A673 (cell line): ENCODE measurements around the gene LRFN5. TPM values are rescaled to one million over a fixed set of nuclear protein-coding genes. Genes with fewer than 3 reads are reported as not detected.
"Not testable (repeated sequence)": the region's sequence is repeated elsewhere in the genome, so short reads cannot be mapped to it uniquely, and the experiment has no call there.

Source experiments
- BruUV-seq: library from RNA; stranded (reverse); fragments of 400-500 nt; replicated peaks from 2 replicates; lab custom pipeline; 2021; lab: Mats Ljungman, UMichigan
- CTCF ChIA-PET: fragments of 300-600 bp; sonication (Branson Sonifier 250); formaldehyde crosslinking; loops from one replicate; lab custom pipeline; 2022; ENCODE audit warnings: antibody characterized with exemption; lab: Charles Lee
- POLR2A ChIA-PET: fragments of 300-600 bp; sonication (Branson Sonifier 250); formaldehyde crosslinking; loops from one replicate; lab custom pipeline; 2022; ENCODE audit warnings: antibody characterized with exemption; ENCODE audit not compliant: low non-redundant PET; lab: Charles Lee
- DNase-seq: peaks from one replicate; pipeline ENCODE4 v3.0.0-alpha.2; 2015; ENCODE audit warnings: low spot score
- H3K27ac ChIP-seq: fragments of 200-600 bp; sonication (generic); 2 replicates; pipeline ENCODE4 v1.5.1; 2016; ENCODE audit warnings: mixed run types, low read depth, mild to moderate bottlenecking, mixed read lengths, antibody characterized with exemption, low read length; ENCODE audit not compliant: poor library complexity, severe bottlenecking
- H3K27me3 ChIP-seq: fragments of 200-600 bp; sonication (generic); replicated peaks from 2 replicates; pipeline ENCODE4 v1.6.1; 2017; ENCODE audit warnings: mixed run types, low read depth, mild to moderate bottlenecking, mixed read lengths, antibody characterized with exemption, low read length; ENCODE audit not compliant: insufficient read depth, poor library complexity
- H3K36me3 ChIP-seq: fragments of 200-600 bp; sonication (generic); 2 replicates; pipeline ENCODE4 v1.6.1; 2016; ENCODE audit warnings: mixed run types, mild to moderate bottlenecking, mixed read lengths, antibody characterized with exemption, low read length; ENCODE audit not compliant: insufficient read depth, poor library complexity, severe bottlenecking
- H3K4me1 ChIP-seq: fragments of 200-600 bp; sonication (generic); 2 replicates; pipeline ENCODE4 v1.6.1; 2017; ENCODE audit warnings: mixed run types, mild to moderate bottlenecking, mixed read lengths, antibody characterized with exemption, low read length; ENCODE audit not compliant: insufficient read depth, poor library complexity, severe bottlenecking
- H3K4me3 ChIP-seq: fragments of 200-600 bp; sonication (generic); 2 replicates; pipeline ENCODE4 v1.5.1; 2016; ENCODE audit warnings: low read depth, mixed run types, mild to moderate bottlenecking, mixed read lengths, low read length; ENCODE audit not compliant: poor library complexity, severe bottlenecking
- H3K9me3 ChIP-seq: fragments of 200-600 bp; sonication (generic); 2 replicates; pipeline ENCODE4 v1.6.1; 2016; ENCODE audit warnings: mixed run types, low read depth, mild to moderate bottlenecking, mixed read lengths, antibody characterized with exemption, low read length; ENCODE audit not compliant: poor library complexity, severe bottlenecking
- CTCF ChIP-seq: fragments of 300-800, 200-600 bp; sonication (generic); conservative IDR thresholded peaks from 2 replicates; pipeline ENCODE4 v1.5.1; 2017; ENCODE audit warnings: low read depth, mild to moderate bottlenecking, antibody characterized with exemption, low read length, moderate library complexity, mixed read lengths
- EZH2 ChIP-seq: fragments of 200-600 bp; sonication (generic); IDR thresholded peaks from 2 replicates; pipeline ENCODE4 v1.6.1; 2017; ENCODE audit warnings: borderline replicate concordance, low read depth, mild to moderate bottlenecking, mixed read lengths, antibody characterized with exemption, low read length; ENCODE audit not compliant: poor library complexity, severe bottlenecking
- intact Hi-C: fragments of 100-400 bp; cut with micrococcal nuclease; formaldehyde crosslinking; loops from one replicate; pipeline ENCODE4 v1.10.0; 2022; ENCODE audit not compliant: unreplicated experiment
- total RNA-seq: library from RNA; stranded (reverse); gene quantifications from 2 replicates; pipeline ENCODE4 v1.2.3, GENCODE V29; 2021

The LRFN5 gene
- total RNA-seq, 1 experiment from 2014 or later: 51.3 TPM

- Histone ChIP-seq H3K4me1 (no peaks in the 10 kb centered on the region), H3K36me3 (no peaks in the 10 kb centered on the region), H3K4me3 (no peak overlapping the region), H3K27me3 (no peaks in the 10 kb centered on the region), H3K27ac (no peak overlapping the region), H3K9me3 (peaks cover 12% of the 10 kb centered on the region)
- no peak for DNase-seq
- ChIA-PET POLR2A (no interaction called here), CTCF (no interaction called here)
- intact Hi-C loops: no loop called here
- BruUV-seq: no TSS peak
- TF ChIP-seq CTCF (no peak), EZH2 (no peak)
These were observed 136.5 kb downstream of the LRFN5 start for GRCh38 chr14:41743140-41743539.

- CTCF ChIA-PET: no interaction called here
These were observed 142.8 kb downstream of the LRFN5 start for GRCh38 chr14:41749429-41749828.

GRCh38 chr14:41750575-41750974 is 143.9 kb downstream of the LRFN5 start:
- TF ChIP-seq CTCF: peak; percentile 25; the same call in 1 of the 2 replicates
- H3K36me3 ChIP-seq, BruUV-seq, POLR2A ChIA-PET, H3K4me3 ChIP-seq, H3K27ac ChIP-seq, H3K9me3 ChIP-seq, CTCF ChIA-PET, DNase-seq, intact Hi-C loops, H3K27me3 ChIP-seq, H3K4me1 ChIP-seq: not testable (repeated sequence)

More at GRCh38 chr14:41749429-41749828, 142.8 kb downstream of the LRFN5 start:
- Histone ChIP-seq H3K4me1 (no peaks in the 10 kb centered on the region), H3K36me3 (no peaks in the 10 kb centered on the region), H3K4me3 (peak overlapping the region; percentile 7), H3K27ac (no peak overlapping the region), H3K27me3 (no peaks in the 10 kb centered on the region), H3K9me3 (no peaks in the 10 kb centered on the region)
- POLR2A ChIA-PET: no interaction called here
- intact Hi-C loops: no loop called here
- BruUV-seq: no TSS peak
- DNase-seq: peak; percentile 49
- TF ChIP-seq CTCF (no peak), EZH2 (no peak)
